IMR-90 (cell line): ENCODE measurements around the gene SULT1C4. TPM values are rescaled to one million over a fixed set of nuclear protein-coding genes. Genes with fewer than 3 reads are reported as not detected.

Experiments
- ATAC-seq: fragments of 200-7000 bp; cut with Tn5 transposase; 2 replicates; pipeline ENCODE4 v1.9.1; 2020; ENCODE audit warnings: low read depth, mild to moderate bottlenecking, moderate library complexity
- BruUV-seq: library from RNA; stranded (reverse); fragments of 400-500 nt; replicated peaks from 2 replicates; lab custom pipeline; 2021; lab: Mats Ljungman, UMichigan
- CTCF ChIA-PET: fragments of 300-600 bp; formaldehyde crosslinking; extraction: SDS; loops from one replicate; lab custom pipeline; 2021; ENCODE audit warnings: antibody characterized with exemption; lab: Yijun Ruan, JAX
- POLR2A ChIA-PET: fragments of 300-600 bp; sonication (Branson Sonifier 250); formaldehyde crosslinking; loops from one replicate; lab custom pipeline; 2022; ENCODE audit warnings: antibody characterized with exemption; ENCODE audit not compliant: unreplicated experiment; lab: Charles Lee
- DNase-seq: peaks from one replicate; pipeline ENCODE4 v3.0.0; 2013
- H2AFZ ChIP-seq: replicated peaks from 2 replicates; pipeline ENCODE3; 2013; ENCODE audit warnings: low read length, mild to moderate bottlenecking; ENCODE audit not compliant: poor library complexity
- H2AK5ac ChIP-seq: 2 replicates; pipeline ENCODE4 v1.6.1; 2013; ENCODE audit warnings: low read depth, low read length, inconsistent platforms
- H2AK9ac ChIP-seq: replicated peaks from 2 replicates; pipeline ENCODE3; 2013; ENCODE audit warnings: mild to moderate bottlenecking, low read depth, low read length, moderate library complexity; ENCODE audit not compliant: poor library complexity
- H2BK120ac ChIP-seq: 2 replicates; pipeline ENCODE4 v1.6.1; 2013; ENCODE audit warnings: low read depth, low read length, inconsistent platforms
- H2BK15ac ChIP-seq: 3 replicates; pipeline ENCODE4 v1.6.1; 2013; ENCODE audit warnings: low read depth, low read length, inconsistent platforms
- H2BK20ac ChIP-seq: 2 replicates; pipeline ENCODE4 v1.6.1; 2013; ENCODE audit warnings: low read depth, mild to moderate bottlenecking, inconsistent platforms, low read length, moderate library complexity
- H2BK5ac ChIP-seq: 2 replicates; pipeline ENCODE4 v1.6.1; 2013; ENCODE audit warnings: mild to moderate bottlenecking, low read depth, low read length, inconsistent platforms; ENCODE audit not compliant: poor library complexity, severe bottlenecking
- H3K14ac ChIP-seq: replicated peaks from 2 replicates; pipeline ENCODE4 v1.6.1; 2013; ENCODE audit warnings: low read depth, low read length, inconsistent platforms
- H3K18ac ChIP-seq: 2 replicates; pipeline ENCODE4 v1.6.1; 2013; ENCODE audit warnings: low read depth, low read length, control low read depth
- H3K23ac ChIP-seq: 2 replicates; pipeline ENCODE4 v1.6.1; 2013; ENCODE audit warnings: low read depth, low read length, inconsistent platforms
- H3K27ac ChIP-seq: 2 replicates; pipeline ENCODE4 v1.5.1; 2013; ENCODE audit warnings: mild to moderate bottlenecking, control low read depth, low read length; ENCODE audit not compliant: insufficient read depth
- H3K27me3 ChIP-seq: 2 replicates; pipeline ENCODE4 v1.6.1; 2013; ENCODE audit warnings: low read length; ENCODE audit not compliant: control insufficient read depth, insufficient read depth
- H3K36me3 ChIP-seq: 2 replicates; pipeline ENCODE4 v1.6.1; 2013; ENCODE audit warnings: low read length, mixed read lengths; ENCODE audit not compliant: control insufficient read depth, insufficient read depth
- H3K4ac ChIP-seq: 2 replicates; pipeline ENCODE4 v1.6.1; 2013; ENCODE audit warnings: low read depth, low read length, inconsistent platforms
- H3K4me1 ChIP-seq: 2 replicates; pipeline ENCODE4 v1.6.1; 2013; ENCODE audit warnings: low read length, mixed read lengths; ENCODE audit not compliant: control insufficient read depth, insufficient read depth
- H3K4me2 ChIP-seq: 2 replicates; pipeline ENCODE4 v1.6.1; 2013; ENCODE audit warnings: low read depth, mild to moderate bottlenecking, control low read depth, low read length, moderate library complexity
- H3K4me3 ChIP-seq: 2 replicates; pipeline ENCODE4 v1.5.1; 2013; ENCODE audit warnings: low read depth, mild to moderate bottlenecking, control low read depth, low read length, moderate library complexity; ENCODE audit not compliant: insufficient read depth
- H3K56ac ChIP-seq: 2 replicates; pipeline ENCODE4 v1.6.1; 2013; ENCODE audit warnings: low read length, inconsistent platforms; ENCODE audit not compliant: insufficient read depth; ENCODE audit errors: extremely low read depth
- H3K79me1 ChIP-seq, 2 experiments: 2 replicates each; pipeline ENCODE4 v1.6.1; 2013; ENCODE audit warnings: low read length in 2 of 2, inconsistent platforms in 1 of 2, low read depth in 1 of 2
- H3K9ac ChIP-seq: 2 replicates; pipeline ENCODE4 v1.6.1; 2013; ENCODE audit warnings: low read depth, low read length, control low read depth
- H3K9me1 ChIP-seq: 2 replicates; pipeline ENCODE4 v1.6.1; 2013; ENCODE audit warnings: low read length, inconsistent platforms; ENCODE audit not compliant: insufficient read depth
- H3K9me3 ChIP-seq: 2 replicates; pipeline ENCODE4 v1.6.1; 2013; ENCODE audit warnings: low read length; ENCODE audit not compliant: control insufficient read depth, insufficient read depth
- H4K20me1 ChIP-seq: 2 replicates; pipeline ENCODE4 v1.6.1; 2013; ENCODE audit warnings: low read length, inconsistent platforms; ENCODE audit not compliant: insufficient read depth
- H4K5ac ChIP-seq: 2 replicates; pipeline ENCODE4 v1.6.1; 2013; ENCODE audit warnings: mild to moderate bottlenecking, low read depth, low read length, control low read depth
- H4K8ac ChIP-seq, 2 experiments: 2 replicates each; pipeline ENCODE4 v1.6.1; 2013; ENCODE audit warnings: low read depth in 2 of 2, low read length in 2 of 2, control low read depth in 1 of 2, inconsistent platforms in 1 of 2
- H4K91ac ChIP-seq: 2 replicates; pipeline ENCODE4 v1.6.1; 2013; ENCODE audit warnings: low read depth, low read length, inconsistent platforms; ENCODE audit not compliant: insufficient read depth
- BHLHE40 ChIP-seq: fragments of 150-350 bp; IDR thresholded peaks from 2 replicates; pipeline ENCODE4 v1.6.1; 2016; ENCODE audit warnings: mild to moderate bottlenecking, low read depth, low read length
- CHD1 ChIP-seq: IDR thresholded peaks from 2 replicates; pipeline ENCODE4 v1.6.1; 2012; ENCODE audit warnings: low read depth, low read length, improper control_type of control experiment
- CTCF ChIP-seq: conservative IDR thresholded peaks from 2 replicates; pipeline ENCODE4 v1.5.1; 2012; ENCODE audit warnings: mild to moderate bottlenecking, low read depth, low read length, improper control_type of control experiment
- FOS ChIP-seq: fragments of 150-350 bp; IDR thresholded peaks from 2 replicates; pipeline ENCODE4 v1.6.1; 2016; ENCODE audit warnings: low read depth, low read length
- MAFK ChIP-seq: IDR thresholded peaks from 2 replicates; pipeline ENCODE4 v1.6.1; 2012; ENCODE audit warnings: low read depth, low read length, improper control_type of control experiment
- MAZ ChIP-seq: IDR thresholded peaks from 2 replicates; pipeline ENCODE4 v1.6.1; 2012; ENCODE audit warnings: low read depth, mild to moderate bottlenecking, low read length, improper control_type of control experiment, moderate library complexity, borderline replicate concordance
- NFE2L2 ChIP-seq: fragments of 150-350 bp; IDR thresholded peaks from 2 replicates; pipeline ENCODE4 v1.6.1; 2016; ENCODE audit warnings: low read depth, mild to moderate bottlenecking, low read length
- POLR2A ChIP-seq: IDR thresholded peaks from 2 replicates; pipeline ENCODE4 v1.6.1; 2012; ENCODE audit warnings: mild to moderate bottlenecking, low read depth, low read length
- RAD21 ChIP-seq: IDR thresholded peaks from 2 replicates; pipeline ENCODE4 v1.6.1; 2012; ENCODE audit warnings: low read length, improper control_type of control experiment
- RCOR1 ChIP-seq: IDR thresholded peaks from 2 replicates; pipeline ENCODE4 v1.6.1; 2012; ENCODE audit warnings: mild to moderate bottlenecking, low read length, improper control_type of control experiment; ENCODE audit not compliant: insufficient replicate concordance
- RFX5 ChIP-seq: IDR thresholded peaks from 2 replicates; pipeline ENCODE4 v1.8.0; 2012; ENCODE audit warnings: low read depth, mild to moderate bottlenecking, low read length, moderate library complexity
- SMC3 ChIP-seq: fragments of 150-350 bp; IDR thresholded peaks from 2 replicates; pipeline ENCODE4 v1.6.1; 2016; ENCODE audit warnings: low read depth, mild to moderate bottlenecking, antibody characterized with exemption, low read length, moderate library complexity
- USF2 ChIP-seq: fragments of 150-350 bp; IDR thresholded peaks from 2 replicates; pipeline ENCODE4 v1.6.1; 2017; ENCODE audit warnings: mild to moderate bottlenecking, antibody characterized with exemption, low read length, low read depth
- WGBS, 2 experiments: methylation state at CpG; one replicate each; pipeline versions ENCODE4 v1.1.5 to v1.1.7; 2013; ENCODE audit warnings: missing lambda C conversion rate in 2 of 2; ENCODE audit not compliant: insufficient read length in 1 of 2; ENCODE audit errors: extremely low coverage in 2 of 2; 5-methylcytosine and 5-hydroxymethylcytosine counted together
- dilution Hi-C: fragments of 300-500 bp; cut with HindIII; formaldehyde crosslinking; loops from one replicate; pipeline ENCODE4 v1.14.3; 2018; ENCODE audit warnings: low sequenced_read_pairs; ENCODE audit not compliant: unreplicated experiment
- in situ Hi-C: fragments of 300-500 bp; cut with MboI; formaldehyde crosslinking; loops from 3 replicates; pipeline ENCODE4 v1.14.3; 2019; ENCODE audit warnings: low sequenced_read_pairs, inconsistent platforms, mixed read lengths
- intact Hi-C: fragments of 100-400 bp; cut with micrococcal nuclease; formaldehyde crosslinking; loops from 2 replicates; pipeline ENCODE4 v1.10.0; 2022
- polyA plus RNA-seq, 3 experiments: library from polyadenylated mRNA; depleted of rRNA; stranded (reverse); fragments of >200 nt; gene quantifications; 2 replicates each; pipeline ENCODE4 v1.2.3, GENCODE V29; 2012; ENCODE audit warnings: low replicate concordance in 1 of 3
- total RNA-seq: library from RNA; depleted of rRNA; stranded (reverse); fragments of >200 nt; gene quantifications from 2 replicates; pipeline ENCODE4 v1.2.3, GENCODE V29; 2012
- TF ChIP-seq, protein P1 (sequence below): fragments of 150-350 bp; IDR thresholded peaks from 2 replicates; pipeline ENCODE4 v1.6.1; 2016; ENCODE audit warnings: low read depth, mild to moderate bottlenecking, low read length, moderate library complexity, borderline replicate concordance

Gene SULT1C4
- total and polyA plus RNA-seq, 2 of the 4 experiments (the other 2 are of a cell fraction): 0.36 to 0.50 TPM

DNA sequence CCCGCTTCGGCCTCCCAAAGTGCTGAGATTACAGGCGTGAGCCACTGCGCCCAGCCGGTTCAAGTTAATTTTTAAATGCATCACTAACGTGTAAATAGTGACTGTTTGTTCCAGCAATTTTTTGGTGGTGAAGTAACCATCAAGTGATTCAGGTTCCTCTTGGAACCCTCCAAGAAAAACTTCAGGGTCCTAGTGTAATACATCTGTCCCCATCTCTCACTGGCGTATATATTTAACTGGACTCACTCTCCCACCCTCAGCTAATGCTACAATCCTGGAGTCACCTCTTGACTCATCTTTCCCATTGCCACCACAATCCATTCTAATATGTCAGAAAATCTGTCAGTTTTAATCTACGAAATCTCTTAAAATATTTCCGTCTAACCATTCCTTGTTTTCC is 10.3 kb downstream of the SULT1C4 start:
- no peaks in the 10 kb centered on the region for H3K27me3 ChIP-seq
- H3K79me1 ChIP-seq: no peaks in the 10 kb centered on the region
- H3K36me3 ChIP-seq: no peaks in the 10 kb centered on the region
- CTCF ChIA-PET: no interaction called here
- no peak overlapping the region for H4K5ac ChIP-seq
- H3K9me1 ChIP-seq: peaks cover 5% of the 10 kb centered on the region; the same call in 1 of the 2 replicates
- peaks cover 1% of the 10 kb centered on the region; the same call in 1 of the 2 replicates for H3K4me1 ChIP-seq
- no peak overlapping the region for H3K27ac ChIP-seq
- H2BK5ac ChIP-seq: no peak overlapping the region
- intact Hi-C loops (no loop called here), dilution Hi-C loops (no loop called here), in situ Hi-C loops (no loop called here)
- no peak overlapping the region for H2AK5ac ChIP-seq
- H3K4ac ChIP-seq: no peak overlapping the region
- H3K56ac ChIP-seq: no peak overlapping the region
- BruUV-seq: no TSS peak
- H3K23ac ChIP-seq: no peak overlapping the region
- POLR2A ChIA-PET: interaction anchor here (0.6 kb wide), 1 partner anchor 190 kb away, joined by 4 read pairs; no protein-coding TSS in a partner anchor
- H3K18ac ChIP-seq: no peak overlapping the region
- 86 to 100% methylated on average over 2 to 8 of the region's 9 CpGs for WGBS, 2 experiments
- no peak for TF ChIP-seq RAD21
- TF ChIP-seq RCOR1: no peak
- TF ChIP-seq SMC3: no peak
- TF ChIP-seq MAFK: no peak
- no peak for TF ChIP-seq USF2
- no peak for TF ChIP-seq CHD1
- no peak for TF ChIP-seq FOS
- TF ChIP-seq MAZ: no peak
- TF ChIP-seq, protein P1, sequence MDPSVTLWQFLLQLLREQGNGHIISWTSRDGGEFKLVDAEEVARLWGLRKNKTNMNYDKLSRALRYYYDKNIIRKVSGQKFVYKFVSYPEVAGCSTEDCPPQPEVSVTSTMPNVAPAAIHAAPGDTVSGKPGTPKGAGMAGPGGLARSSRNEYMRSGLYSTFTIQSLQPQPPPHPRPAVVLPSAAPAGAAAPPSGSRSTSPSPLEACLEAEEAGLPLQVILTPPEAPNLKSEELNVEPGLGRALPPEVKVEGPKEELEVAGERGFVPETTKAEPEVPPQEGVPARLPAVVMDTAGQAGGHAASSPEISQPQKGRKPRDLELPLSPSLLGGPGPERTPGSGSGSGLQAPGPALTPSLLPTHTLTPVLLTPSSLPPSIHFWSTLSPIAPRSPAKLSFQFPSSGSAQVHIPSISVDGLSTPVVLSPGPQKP: no peak
- no peak for TF ChIP-seq POLR2A
- TF ChIP-seq RFX5: no peak
- TF ChIP-seq CTCF: no peak
- no peak for TF ChIP-seq NFE2L2
- no peak for TF ChIP-seq BHLHE40
- no peak overlapping the region for H2BK20ac ChIP-seq
- no peaks in the 10 kb centered on the region for H4K20me1 ChIP-seq
- no peak overlapping the region for H3K9ac ChIP-seq
- no peak overlapping the region for H2BK15ac ChIP-seq
- DNase-seq (no peak), ATAC-seq (no peak)
- H2AFZ ChIP-seq: no peak overlapping the region
- H4K91ac ChIP-seq: no peak overlapping the region
- no peak overlapping the region for H3K4me3 ChIP-seq
- H3K9me3 ChIP-seq: peaks cover 7% of the 10 kb centered on the region; the same call in 1 of the 2 replicates
- H2AK9ac ChIP-seq: no peak overlapping the region
- H3K4me2 ChIP-seq: no peak overlapping the region
- H4K8ac ChIP-seq: no peak overlapping the region
- H2BK120ac ChIP-seq: no peak overlapping the region
- no peak overlapping the region for H3K14ac ChIP-seq
